Breast epithelium (tissue), 4 donors: ENCODE measurements around the gene VASP. TPM values are rescaled to one million over a fixed set of nuclear protein-coding genes. Genes with fewer than 3 reads are reported as not detected.

Experiments
- DNase-seq, 2 donors: peaks; one replicate each; pipeline ENCODE4 v3.0.0-alpha.2; 2019; ENCODE audit warnings: low spot score in 2 of 2
- H3K27ac ChIP-seq, 2 donors: fragments of 200-600 bp; sonication (generic) in 1 of 2; one replicate each; pipeline ENCODE4 v1.5.1; 2016 to 2019; ENCODE audit warnings: mild to moderate bottlenecking in 1 of 2
- H3K27me3 ChIP-seq, 2 donors: fragments of 200-600 bp; sonication (generic) in 1 of 2; one replicate each; pipeline versions ENCODE4 v1.5.1 to v1.6.0; 2017 to 2019; ENCODE audit warnings: control low read depth in 1 of 2, mild to moderate bottlenecking in 1 of 2
- H3K36me3 ChIP-seq: fragments of 200-600 bp; one replicate; pipeline ENCODE4 v1.5.1; 2019
- H3K4me1 ChIP-seq, 2 donors: fragments of 200-600 bp; sonication (generic); one replicate each; pipeline ENCODE4 v1.5.1; 2016 to 2019; ENCODE audit warnings: control low read depth in 1 of 2
- H3K4me3 ChIP-seq, 3 donors: fragments of 200-600 bp; sonication (generic); 1 replicate in 2 of 3; 2 replicates in 1 of 3; pipeline ENCODE4 v1.5.1; 2016 to 2019; ENCODE audit warnings: mild to moderate bottlenecking in 3 of 3, moderate library complexity in 2 of 3
- H3K9me3 ChIP-seq, 2 donors: fragments of 200-600 bp; sonication (generic) in 1 of 2; one replicate each; pipeline ENCODE4 v1.5.1; 2016 to 2019; ENCODE audit warnings: control low read depth in 1 of 2
- POLR2A ChIP-seq: fragments of 450-650 bp; IDR thresholded peaks from one replicate; pipeline ENCODE4 v1.6.1; 2016; ENCODE audit warnings: antibody characterized with exemption, mild to moderate bottlenecking, moderate library complexity
- POLR2AphosphoS5 ChIP-seq, 3 donors: sonication (generic); formaldehyde crosslinking; IDR thresholded peaks; one replicate each; pipeline ENCODE4 v1.6.1; 2017; ENCODE audit warnings: antibody characterized with exemption in 3 of 3
- intact Hi-C: fragments of 100-400 bp; cut with DNase I; formaldehyde crosslinking; loops from one replicate; pipeline ENCODE4 v1.15.1; 2023; ENCODE audit warnings: low total_unique reads
- total RNA-seq, 3 donors: library from RNA; depleted of rRNA; stranded (reverse); fragments of >200 nt; gene quantifications; one replicate each; pipeline ENCODE4 v1.1.0, GENCODE V29; 2016
- TF ChIP-seq, protein P1 (sequence below), 3 donors: fragments of 450-650 bp; IDR thresholded peaks; one replicate each; pipeline ENCODE4 v1.5.1; 2016 to 2017; ENCODE audit warnings: antibody characterized with exemption in 3 of 3, mild to moderate bottlenecking in 3 of 3, moderate library complexity in 3 of 3

The VASP gene
- total RNA-seq, 3 donors from 2014 or later, result 31.8 to 61.6 (median 52.2) TPM

DNA sequence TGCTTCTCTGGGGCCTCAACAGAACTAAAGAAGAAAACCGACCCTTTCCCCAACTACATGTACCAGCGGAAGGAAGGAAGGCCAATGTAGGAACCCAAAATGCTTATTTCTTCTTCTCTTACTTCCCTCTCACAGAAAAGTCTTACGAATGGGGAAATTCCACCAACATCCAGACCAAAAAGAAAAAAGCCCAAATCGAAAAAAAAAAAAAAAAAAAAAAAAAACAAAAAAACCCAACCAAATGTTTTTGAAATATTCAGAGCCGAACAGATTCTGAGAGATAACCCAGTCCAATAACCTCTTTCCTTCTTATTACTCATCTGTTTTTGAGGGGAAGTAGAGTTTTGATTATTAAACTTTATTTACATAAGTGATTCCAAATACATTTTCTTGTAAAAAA lies 5.2 kb upstream of the VASP start:
- Histone ChIP-seq H3K27ac (no peak overlapping the region), H3K27me3 (peaks cover 0 to 7% of the 10 kb centered on the region in 2 donors), H3K4me1 (peaks cover 0 to 14% of the 10 kb centered on the region in 2 donors), H3K36me3 (no peaks in the 10 kb centered on the region), H3K4me3 (no peak overlapping the region), H3K9me3 (no peaks in the 10 kb centered on the region)
- intact Hi-C loops, result no loop called here
- DNase-seq, result no peak
- TF ChIP-seq POLR2A, result no peak
- TF ChIP-seq, protein P1, sequence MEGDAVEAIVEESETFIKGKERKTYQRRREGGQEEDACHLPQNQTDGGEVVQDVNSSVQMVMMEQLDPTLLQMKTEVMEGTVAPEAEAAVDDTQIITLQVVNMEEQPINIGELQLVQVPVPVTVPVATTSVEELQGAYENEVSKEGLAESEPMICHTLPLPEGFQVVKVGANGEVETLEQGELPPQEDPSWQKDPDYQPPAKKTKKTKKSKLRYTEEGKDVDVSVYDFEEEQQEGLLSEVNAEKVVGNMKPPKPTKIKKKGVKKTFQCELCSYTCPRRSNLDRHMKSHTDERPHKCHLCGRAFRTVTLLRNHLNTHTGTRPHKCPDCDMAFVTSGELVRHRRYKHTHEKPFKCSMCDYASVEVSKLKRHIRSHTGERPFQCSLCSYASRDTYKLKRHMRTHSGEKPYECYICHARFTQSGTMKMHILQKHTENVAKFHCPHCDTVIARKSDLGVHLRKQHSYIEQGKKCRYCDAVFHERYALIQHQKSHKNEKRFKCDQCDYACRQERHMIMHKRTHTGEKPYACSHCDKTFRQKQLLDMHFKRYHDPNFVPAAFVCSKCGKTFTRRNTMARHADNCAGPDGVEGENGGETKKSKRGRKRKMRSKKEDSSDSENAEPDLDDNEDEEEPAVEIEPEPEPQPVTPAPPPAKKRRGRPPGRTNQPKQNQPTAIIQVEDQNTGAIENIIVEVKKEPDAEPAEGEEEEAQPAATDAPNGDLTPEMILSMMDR (IDR thresholded peaks at IDR 0.05), result no peak
- TF ChIP-seq POLR2AphosphoS5 (IDR thresholded peaks at IDR 0.05), result no peak

GRCh38 chr19:45503909-45504308 lies 3.4 kb upstream of the VASP start:
- Histone ChIP-seq H3K4me3 (no peak overlapping the region), H3K27ac (no peak overlapping the region), H3K9me3 (no peaks in the 10 kb centered on the region), H3K36me3 (no peaks in the 10 kb centered on the region), H3K27me3 (no peaks in the 10 kb centered on the region), H3K4me1 (peaks cover 0 to 4% of the 10 kb centered on the region in 2 donors)
- intact Hi-C loops, result no loop called here
- DNase-seq, result no peak
- TF ChIP-seq, protein P1 (IDR thresholded peaks at IDR 0.05), result no peak
- TF ChIP-seq POLR2AphosphoS5 (IDR thresholded peaks at IDR 0.05) (no peak), POLR2A (no peak)

DNA sequence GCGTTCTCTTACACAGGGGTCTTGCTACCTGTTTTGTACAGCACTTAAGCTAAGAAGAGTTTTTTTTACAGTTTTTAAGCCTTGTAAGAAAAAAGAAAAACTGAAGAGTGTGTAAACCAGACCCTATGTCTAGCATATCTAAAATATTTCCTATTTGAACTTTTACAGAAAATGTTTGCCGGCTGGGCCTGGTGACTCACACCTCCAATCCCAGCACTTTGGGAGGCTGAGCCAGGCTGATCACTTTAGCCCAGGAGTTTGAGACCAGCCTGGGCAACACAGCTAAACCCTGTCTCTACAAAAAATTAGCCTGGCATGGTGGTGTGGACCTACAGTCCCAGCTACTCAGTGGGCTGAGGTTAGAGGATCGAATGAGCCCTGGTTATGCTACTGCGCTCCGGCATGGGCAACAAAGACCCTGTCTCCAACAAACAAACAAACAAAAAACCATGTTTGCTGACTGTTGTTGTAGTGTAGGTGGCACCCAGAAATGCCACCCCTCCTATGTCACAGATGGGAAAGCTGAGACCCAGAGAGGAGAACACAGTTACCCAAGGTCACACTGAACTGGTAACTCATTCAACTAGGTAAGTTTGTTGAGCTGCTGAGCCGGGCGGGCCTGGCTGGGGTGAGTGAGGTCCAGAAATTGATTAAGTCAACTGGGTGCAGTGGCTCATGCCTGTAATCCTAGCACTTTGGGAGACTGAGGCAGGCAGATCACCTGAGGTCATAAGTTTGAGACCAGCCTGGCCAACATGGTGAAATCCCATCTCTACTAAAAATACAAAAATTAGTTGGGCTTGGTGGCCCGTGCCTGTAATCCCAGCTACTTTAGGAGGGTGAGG lies 1.9 kb upstream of the VASP start:
- TF ChIP-seq, protein P1 (IDR thresholded peaks at IDR 0.05), result no peak
- TF ChIP-seq POLR2AphosphoS5 (IDR thresholded peaks at IDR 0.05) (no peak), POLR2A (no peak)
- Histone ChIP-seq H3K27me3 (no peaks in the 10 kb centered on the region), H3K36me3 (no peaks in the 10 kb centered on the region), H3K27ac (peak overlapping the region in 1 of 2 donors; percentile 95), H3K4me3 (no peak overlapping the region), H3K4me1 (peaks cover 0 to 4% of the 10 kb centered on the region in 2 donors), H3K9me3 (no peaks in the 10 kb centered on the region)
- DNase-seq, result no peak
- intact Hi-C loops, result no loop called here

GRCh38 chr19:45505996-45506245 lies 1.4 kb upstream of the VASP start:
- Histone ChIP-seq H3K36me3 (no peaks in the 10 kb centered on the region), H3K27ac (peak overlapping the region; percentile 94 to 95), H3K4me1 (peaks cover 0 to 4% of the 10 kb centered on the region in 2 donors), H3K4me3 (peak overlapping the region in 2 of 3 donors; percentile 65 to 97), H3K9me3 (no peaks in the 10 kb centered on the region), H3K27me3 (no peaks in the 10 kb centered on the region)
- no peak for TF ChIP-seq POLR2A
- TF ChIP-seq POLR2AphosphoS5 (IDR thresholded peaks at IDR 0.05), result no peak
- TF ChIP-seq, protein P1 (IDR thresholded peaks at IDR 0.05), result no peak
- no peak for DNase-seq
- intact Hi-C loops, result no loop called here

GRCh38 chr19:45506246-45506988 lies 862 bp upstream of the VASP start:
- TF ChIP-seq POLR2AphosphoS5 (IDR thresholded peaks at IDR 0.05) (peak in 2 of 3 donors; percentile 49 to 74), POLR2A (peak; percentile 65)
- TF ChIP-seq, protein P1 (IDR thresholded peaks at IDR 0.05), result peak in 2 of 3 donors; percentile 7 to 36
- no peaks in the 10 kb centered on the region for H3K9me3 ChIP-seq
- peak; percentile 91 to 97 for DNase-seq
- intact Hi-C loops, result no loop called here
- H3K4me1 ChIP-seq, result peaks cover 0 to 4% of the 10 kb centered on the region in 2 donors
- no peaks in the 10 kb centered on the region for H3K27me3 ChIP-seq
- H3K4me3 ChIP-seq, result peak overlapping the region; percentile 65 to 99 (median 97)
- H3K27ac ChIP-seq, result peak overlapping the region; percentile 94 to 95
- H3K36me3 ChIP-seq, result no peaks in the 10 kb centered on the region
